Cardiac septum (tissue), 1 donor: ENCODE results near the gene HIKESHI. TPM values are rescaled to one million over a fixed set of nuclear protein-coding genes. Genes with fewer than 3 reads are reported as not detected.
"Not testable (repeated sequence)": the region's sequence is repeated elsewhere in the genome, so short reads cannot be mapped to it uniquely, and the experiment has no call there.

Source experiments
- DNase-seq: peaks from one replicate; pipeline ENCODE4 v3.0.0-alpha.2; 2020; ENCODE audit warnings: low spot score
- intact Hi-C: fragments of 100-400 bp; cut with DNase I; formaldehyde crosslinking; loops from one replicate; pipeline ENCODE4 v1.14.0; 2022
- total RNA-seq: library from RNA; stranded (reverse); fragmentation: NEBNext Ultra II Directional; extraction: Animal tissue kit (Norgen Biotek cat#: 25700); gene quantifications from one replicate; pipeline ENCODE4 v1.2.1, GENCODE V29; 2021
- donor health status: DM: no; HTN: no; CAD: no.

HIKESHI gene
- total RNA-seq, 1 donor from 2014 or later = 37.4 TPM

DNA sequence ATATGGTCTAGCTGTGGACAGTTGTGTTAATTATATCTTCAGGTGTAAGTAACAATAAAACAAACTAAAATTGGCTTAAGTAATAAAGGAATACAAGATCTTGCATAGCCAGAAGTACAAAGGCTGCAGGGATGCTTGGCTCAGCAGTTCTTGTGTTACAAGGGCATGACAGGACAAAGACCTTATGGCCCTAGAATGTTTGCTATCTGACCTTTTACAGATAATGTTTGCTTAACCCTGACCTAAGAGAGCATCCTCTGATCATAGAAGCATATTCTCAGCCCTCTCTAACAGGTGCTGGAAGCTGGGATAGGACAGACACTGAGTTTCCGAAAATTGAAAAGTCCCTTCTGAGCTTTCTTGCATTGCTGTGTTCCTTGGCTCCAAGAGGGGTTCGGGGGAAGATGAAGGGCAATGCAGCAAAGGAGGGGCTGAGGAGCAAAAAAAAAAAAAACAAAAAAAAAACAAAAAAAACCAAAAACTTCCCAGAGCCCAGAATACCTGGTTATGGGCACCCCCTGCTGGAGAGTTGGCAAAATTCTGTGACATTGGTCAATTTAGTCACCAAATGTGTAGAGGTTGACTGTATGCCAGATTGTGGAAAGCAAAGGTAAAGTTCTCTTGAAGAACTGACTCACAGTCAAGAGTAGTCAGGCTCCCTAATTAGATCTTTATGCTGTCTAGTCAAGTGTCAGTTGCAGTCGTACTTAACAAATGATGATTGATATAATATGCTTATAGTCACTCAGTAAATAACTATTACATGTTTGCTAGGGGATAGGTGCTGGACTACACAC lies 10.4 kb upstream of the HIKESHI start:
- DNase-seq = no peak
- intact Hi-C loops = loop anchor here (5.0 kb wide), 1 partner anchor 349 kb away; no protein-coding TSS in a partner anchor

DNA sequence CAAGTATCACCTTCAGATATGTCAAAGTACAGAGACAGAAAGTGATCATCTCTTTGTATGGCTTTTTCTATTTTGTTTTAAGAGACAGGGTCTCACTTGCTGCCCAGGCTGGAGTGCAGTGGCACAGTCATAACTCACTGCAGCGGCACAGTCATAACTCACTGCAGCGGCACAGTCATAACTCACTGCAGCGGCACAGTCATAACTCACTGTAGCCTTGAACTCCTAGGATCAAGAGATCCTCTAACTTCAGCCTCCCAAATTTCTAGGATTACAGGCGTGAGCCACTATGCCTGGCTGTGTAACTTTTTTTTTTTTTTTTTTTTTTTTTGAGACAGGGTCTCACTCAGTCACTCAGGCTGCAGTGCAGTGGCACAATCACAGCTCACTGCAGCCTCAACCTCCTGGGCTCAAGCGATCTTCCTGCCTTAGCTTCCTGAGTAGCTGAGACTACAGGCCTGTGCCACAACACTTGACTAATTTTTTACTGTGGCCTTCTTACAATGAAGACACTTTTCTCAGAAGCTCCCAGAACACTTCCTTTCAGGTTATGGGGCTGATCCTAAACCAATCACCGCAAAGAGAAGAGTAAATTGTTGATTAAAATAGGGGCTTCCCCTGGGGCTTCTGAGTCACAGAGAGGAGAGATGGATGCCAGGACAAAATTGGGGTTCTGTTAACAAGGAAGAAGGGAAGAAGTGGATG lies 9.0 kb upstream of the HIKESHI start:
- intact Hi-C loops = loop anchor here (5.0 kb wide), 1 partner anchor 351 kb away; no protein-coding TSS in a partner anchor
- DNase-seq = no peak

DNA sequence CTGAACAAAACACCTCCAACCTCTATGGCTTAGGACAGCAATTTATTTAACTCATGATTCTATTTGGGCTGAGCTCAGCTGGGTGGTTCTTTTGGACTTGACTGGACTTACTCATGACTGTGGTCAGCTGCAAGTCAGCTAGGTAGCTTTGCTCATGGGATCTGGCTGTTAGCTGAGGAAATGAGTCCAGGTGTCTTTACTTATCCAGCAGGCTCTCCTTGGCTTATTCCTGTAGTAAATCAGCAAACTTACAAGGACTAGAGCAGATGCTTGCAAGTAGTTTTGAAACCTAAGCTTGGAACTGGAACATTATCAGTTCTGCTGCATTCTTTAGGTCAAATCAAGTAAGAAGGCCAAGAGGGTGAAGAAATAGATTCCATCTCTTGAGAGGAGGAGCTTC lies 8.0 kb upstream of the HIKESHI start:
- intact Hi-C loops = loop anchor here (5.0 kb wide), 1 partner anchor 352 kb away; no protein-coding TSS in a partner anchor
- DNase-seq = no peak

DNA sequence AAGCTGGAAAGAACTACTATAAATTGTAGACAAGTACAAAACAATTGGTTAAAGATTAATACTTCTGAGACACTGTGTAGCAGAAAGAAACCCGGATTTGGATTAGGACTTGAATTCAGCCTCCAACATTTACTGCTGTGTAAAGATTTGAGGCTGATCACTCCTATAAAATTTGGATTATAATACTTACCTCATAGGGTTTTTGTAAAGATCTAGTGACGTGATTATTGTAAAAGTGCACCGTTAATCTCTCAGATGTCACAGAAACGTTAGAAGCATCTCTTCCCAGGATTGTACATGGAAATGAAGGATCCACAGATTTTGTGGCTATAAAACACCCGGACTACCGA lies 323 bp upstream of the HIKESHI start:
- intact Hi-C loops = loop anchor here (1.0 to 5.0 kb wide), 2 partner anchors 56 to 444 kb away; partner anchors contain the start of gene CCDC83
- DNase-seq = no peak

DNA sequence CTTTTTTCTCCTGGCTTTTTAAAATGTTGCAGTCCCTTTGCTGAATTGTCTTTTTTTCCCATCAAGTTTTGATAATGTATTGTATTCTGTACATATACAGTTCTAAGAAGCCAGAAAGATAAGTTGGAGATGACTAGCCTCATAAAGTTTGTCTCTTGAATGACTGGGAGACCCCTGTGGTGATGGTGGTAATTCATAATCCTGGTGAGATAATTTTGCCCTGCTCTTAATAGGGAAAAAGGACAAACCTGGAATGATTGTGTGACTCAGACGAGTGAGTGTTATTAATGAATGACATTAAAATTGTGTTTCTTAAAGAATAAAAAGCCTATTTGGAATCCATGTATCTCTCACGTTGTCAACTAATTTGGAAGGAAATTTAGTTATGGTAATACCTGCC lies 1.2 kb downstream of the HIKESHI start:
- intact Hi-C loops = loop anchor here (5.0 kb wide), 1 partner anchor 446 kb away; the partner anchor contains the start of gene CCDC83
- no peak for DNase-seq

DNA sequence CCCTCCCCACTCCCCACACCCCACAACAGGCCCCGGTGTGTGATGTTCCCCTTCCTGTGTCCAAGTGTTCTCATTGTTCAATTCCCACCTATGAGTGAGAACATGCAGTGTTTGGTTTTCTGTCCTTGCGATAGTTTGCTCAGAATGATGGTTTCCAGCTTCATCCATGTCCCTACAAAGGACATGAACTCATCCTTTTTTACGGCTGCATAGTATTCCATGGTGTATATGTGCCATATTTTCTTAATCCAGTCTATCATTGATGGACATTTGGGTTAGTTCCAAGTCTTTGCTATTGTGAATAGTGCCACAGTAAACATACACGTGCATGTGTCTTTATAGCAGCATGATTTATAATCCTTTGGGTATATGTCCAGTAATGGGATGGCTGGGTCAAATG lies 6.7 kb downstream of the HIKESHI start:
- DNase-seq, intact Hi-C loops: not testable (repeated sequence)

DNA sequence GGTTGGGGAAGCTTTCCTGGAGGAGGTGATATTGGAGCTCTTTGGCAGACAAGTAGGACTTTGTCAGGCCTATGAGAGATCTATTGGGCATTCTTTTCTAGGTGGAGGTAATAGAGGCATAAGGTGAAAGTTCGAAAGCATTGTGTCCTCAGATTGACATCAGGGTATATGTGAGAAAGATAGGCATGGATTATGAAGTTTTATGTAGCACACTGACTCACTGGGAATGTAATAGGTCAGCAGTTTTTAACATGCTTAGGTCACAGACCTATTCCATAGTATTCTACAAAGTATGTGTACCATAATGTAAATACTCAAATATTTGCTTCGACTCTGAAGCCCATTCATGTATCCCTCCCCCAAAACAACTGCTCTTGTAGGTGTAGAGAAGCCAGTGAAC lies 11.8 kb downstream of the HIKESHI start:
- intact Hi-C loops = no loop called here
- DNase-seq = no peak

DNA sequence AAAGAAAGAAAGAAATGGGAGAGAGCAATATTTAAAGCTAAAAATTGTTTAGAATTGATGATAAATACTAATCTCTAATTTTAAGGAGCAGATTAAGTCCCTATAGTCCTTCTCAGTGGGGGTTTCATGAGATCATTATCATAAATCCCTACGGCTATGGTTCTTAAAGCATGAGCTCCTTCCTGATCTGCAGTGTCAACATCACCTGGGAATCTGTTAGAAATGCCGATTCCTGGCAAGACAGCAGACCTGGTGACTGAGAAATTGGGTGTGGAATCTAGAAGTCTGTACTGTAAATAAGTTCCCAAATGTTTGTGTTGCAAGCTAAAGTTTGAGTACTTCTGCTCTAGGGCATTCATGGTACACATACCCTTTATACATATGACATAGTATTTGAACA lies 12.6 kb downstream of the HIKESHI start:
- no peak for DNase-seq
- intact Hi-C loops = no loop called here

DNA sequence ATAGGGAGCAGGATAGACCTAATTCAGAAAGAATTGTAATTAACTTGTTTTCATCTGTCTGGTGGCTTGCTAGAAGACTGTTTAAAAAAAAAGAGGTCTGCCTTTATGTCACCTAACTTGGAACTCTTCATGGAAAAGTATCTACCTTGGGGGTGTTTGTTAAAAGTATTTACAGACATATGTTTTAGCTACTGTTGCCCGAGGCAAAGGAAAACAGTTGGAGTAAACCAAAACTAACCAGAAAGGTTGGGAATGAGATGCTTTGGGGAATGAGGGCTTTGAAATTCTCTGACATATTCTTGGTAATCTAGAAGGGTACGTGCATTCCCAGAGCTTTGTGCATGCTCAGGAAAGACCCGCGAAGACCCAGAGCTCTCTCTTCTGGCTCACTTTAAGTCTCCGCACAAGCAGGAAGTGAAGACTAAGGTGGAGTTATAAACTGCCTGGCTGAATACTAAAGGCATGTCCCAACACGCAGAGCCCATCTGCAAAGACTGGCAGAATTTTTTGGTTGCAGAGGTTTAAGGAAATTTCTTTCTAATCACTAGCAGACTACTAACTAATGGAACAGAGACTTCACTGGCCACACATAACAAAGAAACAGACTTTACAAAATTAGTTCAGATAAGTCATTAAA lies 33.2 kb downstream of the HIKESHI start:
- DNase-seq = no peak
- intact Hi-C loops = no loop called here

DNA sequence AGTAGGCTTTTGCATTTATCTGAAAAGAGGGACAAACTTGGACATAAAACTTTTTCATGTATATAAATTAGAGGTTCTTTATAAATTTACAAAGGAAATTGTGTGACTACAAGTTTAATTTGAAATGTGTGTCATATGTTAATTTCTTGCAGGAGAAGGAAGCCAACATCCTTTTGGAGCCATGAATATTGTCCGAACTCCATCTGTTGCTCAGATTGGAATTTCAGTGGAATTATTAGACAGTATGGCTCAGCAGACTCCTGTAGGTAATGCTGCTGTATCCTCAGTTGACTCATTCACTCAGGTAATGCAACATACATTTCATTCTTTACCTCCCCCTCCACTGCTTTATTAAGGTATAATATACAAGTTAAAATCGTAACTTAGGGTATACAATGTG lies 35.2 kb downstream of the HIKESHI start:
- intact Hi-C loops = no loop called here
- DNase-seq = no peak

DNA sequence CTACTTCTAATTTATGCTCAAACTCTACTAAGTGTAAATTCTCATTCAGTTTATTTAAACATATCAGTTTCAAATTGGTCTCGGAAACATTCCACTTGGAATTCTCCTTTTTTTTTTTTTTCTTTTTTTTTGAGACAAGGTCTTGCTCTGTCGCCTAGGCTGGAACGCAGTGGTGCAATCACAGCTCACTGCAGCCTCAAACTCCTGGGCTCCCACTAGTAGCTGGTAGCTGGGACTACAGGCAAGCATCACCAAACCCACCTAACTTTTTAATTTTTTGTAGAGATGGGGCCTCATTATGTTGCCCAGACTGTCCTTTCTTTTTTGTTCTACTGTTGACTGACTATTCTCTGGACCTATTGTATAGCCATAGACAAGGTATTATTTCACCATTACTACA lies 39.3 kb downstream of the HIKESHI start:
- DNase-seq = no peak
- intact Hi-C loops = no loop called here

DNA sequence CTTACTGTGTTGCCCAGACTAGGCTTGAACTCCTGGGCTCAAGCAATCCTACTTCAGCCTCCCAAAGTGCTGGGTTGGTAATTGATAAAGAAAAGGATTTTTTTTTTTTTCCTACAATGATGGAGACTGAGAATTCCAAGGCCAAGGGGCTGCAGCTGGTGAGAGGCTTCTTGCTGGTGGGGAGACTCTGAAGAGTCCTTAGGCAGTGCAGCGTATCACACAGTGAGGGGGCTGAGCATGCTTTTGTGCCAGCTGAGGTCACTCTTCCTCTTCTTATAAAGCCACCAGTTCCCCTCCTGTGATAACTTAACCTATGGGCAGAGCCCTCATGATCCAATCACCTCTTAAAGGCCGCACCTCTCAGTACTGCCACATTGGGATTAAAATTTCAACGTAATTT lies 44.5 kb downstream of the HIKESHI start:
- intact Hi-C loops = no loop called here
- no peak for DNase-seq

DNA sequence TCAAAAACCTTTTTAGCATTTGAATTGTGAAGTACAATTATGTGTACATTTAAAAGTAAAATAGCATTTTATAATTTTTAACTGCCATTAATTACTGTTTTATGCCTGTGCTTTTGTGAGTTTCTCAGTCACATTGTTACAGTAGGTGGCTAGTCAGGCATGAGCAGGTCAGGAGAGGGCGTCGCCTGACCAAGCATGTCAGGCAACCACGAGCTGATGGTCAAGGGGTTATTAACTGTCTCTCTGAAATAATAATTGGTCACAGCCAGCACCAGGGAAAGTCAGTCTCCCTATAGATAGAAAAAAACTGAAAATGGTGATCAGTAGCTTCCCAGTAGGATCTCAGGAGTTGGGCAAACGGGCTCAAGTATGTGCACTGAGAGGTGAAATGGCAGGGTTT lies 53.2 kb downstream of the HIKESHI start:
- no peak for DNase-seq
- intact Hi-C loops = no loop called here

DNA sequence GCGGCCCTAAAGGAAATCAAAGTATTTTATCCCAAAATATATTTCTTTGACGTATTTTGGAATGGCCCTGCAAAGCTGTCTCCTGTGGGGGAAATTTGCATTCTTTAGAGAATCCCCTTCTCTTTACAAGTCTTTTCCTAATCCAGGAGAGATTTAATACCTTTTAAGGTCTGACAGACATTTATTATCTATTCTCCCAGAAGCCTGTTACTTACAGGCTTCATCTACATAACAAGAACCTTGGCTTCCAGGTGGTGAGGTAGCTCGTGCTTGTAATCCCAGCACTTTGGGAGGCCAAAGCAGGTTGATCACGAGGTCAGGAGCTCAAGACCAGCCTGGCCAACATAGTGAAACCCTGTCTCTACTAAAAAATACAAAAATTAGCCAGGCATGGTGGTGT lies 55.4 kb downstream of the HIKESHI start:
- intact Hi-C loops = not testable (repeated sequence)

DNA sequence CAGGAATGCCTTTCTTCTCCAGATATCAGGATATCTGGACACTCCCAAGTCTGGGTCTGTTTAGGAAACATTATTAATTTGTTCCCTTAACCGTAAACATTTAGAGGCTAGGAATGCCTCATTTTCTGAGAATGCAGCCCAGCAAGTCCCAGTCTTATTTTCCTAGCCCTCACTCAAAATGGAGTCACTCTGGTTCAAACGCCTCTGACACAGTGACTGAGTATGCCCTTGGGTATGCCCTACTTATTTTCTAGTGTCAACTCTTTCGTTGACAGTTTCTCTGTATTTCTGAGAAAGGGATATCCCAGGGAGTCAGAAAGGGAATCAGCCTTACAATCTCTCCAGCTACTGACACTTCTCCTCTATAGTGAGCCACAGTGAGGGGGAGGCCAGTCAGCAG lies 56.7 kb downstream of the HIKESHI start:
- intact Hi-C loops = no loop called here

More for the DNA sequence above, 55.4 kb downstream of the HIKESHI start:
- DNase-seq = not testable (repeated sequence)

DNA sequence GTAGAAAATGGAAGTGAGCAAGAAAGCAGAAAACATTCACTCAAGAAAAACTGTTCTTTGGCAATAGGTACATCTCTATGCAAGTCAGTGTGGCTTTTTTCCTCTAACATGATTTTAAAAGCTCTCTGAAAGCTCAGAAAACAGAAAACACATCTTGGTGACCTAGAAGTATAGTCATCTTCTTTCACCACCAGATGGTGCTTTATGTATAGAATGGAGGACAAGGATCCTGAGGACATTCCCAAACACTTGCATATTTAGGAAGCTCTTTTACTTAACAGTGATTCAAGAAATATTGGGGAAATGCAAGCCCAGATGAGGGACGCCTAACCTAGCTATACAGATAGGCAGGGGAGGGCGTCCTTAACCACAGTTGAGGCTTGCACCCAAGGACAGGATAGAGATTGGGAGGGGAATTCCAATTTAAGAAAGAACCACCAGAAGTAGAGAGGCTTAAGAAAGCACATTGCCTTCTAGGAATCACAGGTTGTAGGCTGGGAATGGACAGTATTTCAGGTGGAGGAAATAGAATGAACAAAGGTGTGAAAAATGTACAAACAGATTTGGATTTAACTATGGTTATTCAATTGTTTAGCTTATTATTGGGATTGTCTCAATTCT lies 58.8 kb downstream of the HIKESHI start:
- intact Hi-C loops = no loop called here
- no peak for DNase-seq

More for the DNA sequence above, 56.7 kb downstream of the HIKESHI start:
- DNase-seq = no peak

DNA sequence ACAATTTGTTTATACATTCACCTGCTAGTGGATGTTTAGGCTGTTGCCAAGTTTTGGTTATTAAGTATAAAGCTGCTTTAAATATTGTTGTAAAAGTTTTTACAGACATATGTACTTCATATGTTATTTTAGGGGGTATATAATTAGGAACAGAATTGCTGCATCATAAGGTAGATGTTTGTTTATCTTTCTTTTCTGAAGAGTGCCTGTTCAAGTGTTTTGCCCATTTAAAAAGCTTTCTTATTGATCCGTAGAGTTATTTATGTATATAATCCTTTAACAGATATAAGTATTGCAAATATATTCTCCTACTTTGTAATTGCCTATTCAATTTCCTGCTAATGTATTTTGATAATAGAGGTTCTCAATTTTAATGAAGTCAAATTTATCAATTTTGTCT lies 61.4 kb downstream of the HIKESHI start:
- DNase-seq = no peak
- intact Hi-C loops = no loop called here

DNA sequence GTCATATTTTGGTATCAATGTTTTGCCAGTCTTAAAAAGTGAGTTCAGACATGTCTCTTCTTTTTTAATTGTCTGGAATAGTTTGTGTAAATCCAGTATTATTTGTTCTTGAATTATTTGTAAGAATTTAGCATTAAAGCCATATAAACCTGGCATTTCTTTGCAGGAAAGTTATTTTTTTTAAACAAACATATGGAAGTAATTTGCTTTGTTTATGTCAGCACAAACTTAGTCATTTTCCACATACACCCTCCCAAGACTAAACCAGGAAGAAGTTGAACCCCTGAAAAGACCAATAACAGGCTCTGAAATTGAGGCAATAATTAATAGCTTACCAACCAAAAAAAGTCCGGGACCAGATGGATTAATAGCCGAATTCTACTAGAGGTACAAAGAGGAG lies 63.5 kb downstream of the HIKESHI start:
- intact Hi-C loops = no loop called here
- DNase-seq = no peak

DNA sequence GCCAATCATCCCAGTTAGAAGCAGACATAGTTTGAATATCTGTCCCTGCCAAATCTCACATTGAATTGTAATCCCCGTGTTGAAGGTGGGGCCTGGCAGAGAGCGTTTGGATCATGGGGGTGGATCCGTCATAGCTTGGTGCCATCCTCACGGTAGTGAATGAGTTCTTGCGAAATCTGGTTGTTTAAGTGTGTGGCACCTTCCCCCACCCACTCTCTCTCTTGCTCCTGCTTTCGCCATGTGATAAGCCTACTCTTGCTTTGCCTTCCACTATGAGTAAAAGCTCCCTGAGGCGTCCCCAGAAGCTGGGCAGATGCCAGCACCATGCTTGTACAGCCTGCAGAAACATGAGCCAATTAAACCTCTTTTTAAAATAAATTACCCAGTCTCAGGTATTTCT lies 67.6 kb downstream of the HIKESHI start:
- DNase-seq = no peak
- intact Hi-C loops = no loop called here

DNA sequence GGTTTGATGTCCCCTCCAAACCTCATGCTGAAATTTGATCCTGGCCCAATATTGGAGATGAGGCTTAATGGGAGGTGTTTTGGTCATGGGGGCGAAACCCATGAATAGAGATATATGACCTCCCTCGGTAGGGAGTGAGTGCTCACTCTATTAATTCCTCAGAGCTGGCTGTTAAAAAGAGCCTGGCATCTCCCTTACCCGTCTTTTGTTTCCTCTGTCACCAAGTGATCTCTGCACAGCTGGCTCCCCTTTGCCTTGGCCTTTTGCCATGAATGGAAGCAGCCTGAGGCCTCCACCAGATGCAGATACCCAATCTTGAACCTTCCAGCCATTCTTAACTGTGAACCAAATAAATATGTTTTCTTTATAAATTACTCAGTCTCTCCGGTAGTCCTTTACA lies 68.1 kb downstream of the HIKESHI start:
- intact Hi-C loops = no loop called here
- no peak for DNase-seq
